ENCODE data around the gene NAMPT.

NAMPT gene

DNA sequence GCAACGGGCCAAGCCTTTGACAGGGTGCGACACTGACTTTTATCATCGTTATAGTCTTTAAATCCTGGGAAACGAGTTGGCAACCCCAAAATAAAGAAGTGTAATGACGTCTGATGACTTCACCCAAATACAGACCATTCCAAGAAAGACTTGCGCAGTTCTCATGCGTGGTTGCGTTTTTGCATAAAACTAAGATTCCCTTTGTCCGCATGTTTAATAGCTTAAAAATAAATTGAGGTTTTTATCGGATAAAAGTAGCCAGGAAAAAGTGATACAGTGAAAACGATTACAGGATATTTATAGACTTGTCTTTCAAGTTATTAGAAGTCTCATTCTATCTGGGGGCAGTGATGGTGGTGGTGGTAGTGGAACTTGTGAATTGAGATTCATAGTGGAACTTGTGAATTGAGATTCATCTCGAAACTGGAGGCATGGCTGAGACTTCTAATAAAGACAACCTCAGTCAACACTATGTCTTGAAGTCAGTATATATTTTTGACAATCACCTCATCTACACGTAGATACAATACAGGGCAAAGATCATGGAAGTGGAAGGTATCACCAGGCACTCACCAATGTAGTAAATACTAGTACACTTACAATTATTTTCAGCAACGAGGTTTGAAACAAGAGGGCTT is 1.2 kb upstream of the NAMPT start:
- no peaks in the 10 kb centered on the region for H3K27me3 ChIP-seq
- H3K4me1 ChIP-seq, result peaks cover 0 to 32% (median 14%) of the 10 kb centered on the region in 4 donors
- no peaks in the 10 kb centered on the region for H3K36me3 ChIP-seq
- intact Hi-C loops (cut with DNase I; ENCODE audit: low total_unique reads), result loop anchor here (10.0 kb wide), 1 partner anchor 139 kb away; no protein-coding TSS in a partner anchor
- TF ChIP-seq CTCF (IDR thresholded peaks at IDR 0.05), result no peak
- no peaks in the 10 kb centered on the region for H3K9me3 ChIP-seq
- H3K4me3 ChIP-seq, result peak overlapping the region; percentile 81 to 88
- H3K27ac ChIP-seq, result peak overlapping the region; percentile 88 to 99
- DNase-seq, result no peak

GRCh38 chr7:106285051-106285854 is 470 bp upstream of the NAMPT start:
- no peaks in the 10 kb centered on the region for H3K36me3 ChIP-seq
- no peaks in the 10 kb centered on the region for H3K27me3 ChIP-seq
- H3K9me3 ChIP-seq, result no peaks in the 10 kb centered on the region
- H3K4me1 ChIP-seq, result peaks cover 0 to 38% (median 14%) of the 10 kb centered on the region in 4 donors
- intact Hi-C loops (cut with DNase I; ENCODE audit: low total_unique reads), result loop anchor here (10.0 kb wide), 1 partner anchor 140 kb away; no protein-coding TSS in a partner anchor
- peak overlapping the region; percentile 93 to 99 for H3K27ac ChIP-seq
- peak; percentile 99 to 100 for DNase-seq
- H3K4me3 ChIP-seq, result peak overlapping the region; percentile 81 to 88
- TF ChIP-seq CTCF (IDR thresholded peaks at IDR 0.05), result no peak

DNA sequence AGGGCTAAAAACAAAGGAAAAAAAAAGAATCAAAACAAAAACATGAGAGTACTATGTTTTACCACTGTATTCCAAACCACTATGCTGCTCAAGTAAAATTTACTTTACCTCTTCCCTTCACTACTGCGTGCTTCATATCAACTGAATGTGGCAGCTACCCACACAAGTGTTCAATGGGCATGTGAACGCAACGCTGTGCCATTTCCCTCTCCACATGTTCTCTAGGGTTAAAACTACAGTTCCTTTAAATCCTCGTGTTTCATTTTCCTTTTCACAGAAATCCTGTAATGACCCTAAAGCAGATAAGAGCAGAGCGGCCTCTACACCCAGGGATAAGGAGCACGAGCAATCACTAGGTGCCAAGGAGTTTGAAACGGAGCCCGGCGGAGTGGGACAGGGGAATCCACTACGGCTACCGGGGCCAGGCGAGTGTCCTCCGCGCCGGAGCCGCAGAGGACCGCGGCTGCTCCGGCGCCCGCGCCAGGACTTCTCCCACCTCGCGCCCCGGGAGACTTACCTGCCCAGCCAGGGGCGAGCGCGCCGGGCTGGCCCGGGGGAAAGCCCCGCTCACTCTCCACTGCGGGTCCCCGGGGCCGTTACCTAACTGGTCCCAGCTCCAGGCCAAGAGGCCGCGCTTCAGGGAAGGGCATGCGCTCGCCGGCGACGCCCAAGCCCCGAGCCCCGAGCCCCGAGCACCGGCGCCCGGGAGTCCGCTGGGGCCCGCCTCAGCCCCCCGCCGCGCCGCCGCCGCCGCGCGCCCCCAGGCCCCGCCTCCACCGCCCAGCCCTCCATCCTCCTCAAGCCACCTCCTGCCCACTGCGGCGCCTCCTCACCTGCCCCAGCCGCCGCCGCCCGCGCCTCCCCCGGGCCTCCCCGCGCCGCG is 711 bp downstream of the NAMPT start:
- H3K36me3 ChIP-seq, result no peaks in the 10 kb centered on the region
- peaks cover 0 to 50% (median 16%) of the 10 kb centered on the region in 4 donors for H3K4me1 ChIP-seq
- DNase-seq, result peak; percentile 66 to 81

DNA sequence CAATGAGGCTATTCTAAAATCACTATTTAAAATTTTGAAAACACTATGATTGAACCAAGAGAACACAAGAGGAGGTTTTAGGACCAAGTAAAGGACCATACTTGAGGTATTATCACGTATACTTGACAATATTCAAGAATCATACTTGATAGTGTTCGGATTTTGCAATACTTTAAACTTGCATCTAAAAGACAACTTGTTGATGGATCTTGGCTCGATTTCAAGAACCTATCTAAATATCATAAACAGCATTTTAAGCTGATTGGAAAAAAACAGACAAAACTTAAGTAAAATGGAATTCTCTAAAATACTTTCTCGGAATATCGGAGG is 1.3 kb downstream of the NAMPT start:
- Histone ChIP-seq H3K36me3 (no peaks in the 10 kb centered on the region), H3K27ac (peak overlapping the region; percentile 93 to 99), H3K4me1 (peaks cover 0 to 56% (median 16%) of the 10 kb centered on the region in 4 donors), H3K9me3 (no peaks in the 10 kb centered on the region), H3K4me3 (peak overlapping the region; percentile 81 to 88), H3K27me3 (no peaks in the 10 kb centered on the region)
- no peak for TF ChIP-seq CTCF (IDR thresholded peaks at IDR 0.05)
- no peak for DNase-seq
- intact Hi-C loops (cut with DNase I; ENCODE audit: low total_unique reads), result loop anchor here (5.0 to 10.0 kb wide), 2 partner anchors 106 to 141 kb away; no protein-coding TSS in a partner anchor

More for the DNA sequence above, 711 bp downstream of the NAMPT start:
- H3K9me3 ChIP-seq, result no peaks in the 10 kb centered on the region
- no peaks in the 10 kb centered on the region for H3K27me3 ChIP-seq
- TF ChIP-seq CTCF (IDR thresholded peaks at IDR 0.05), result no peak
- intact Hi-C loops (cut with DNase I; ENCODE audit: low total_unique reads), result loop anchor here (5.0 to 10.0 kb wide), 2 partner anchors 107 to 141 kb away; no protein-coding TSS in a partner anchor
- peak overlapping the region; percentile 81 to 88 for H3K4me3 ChIP-seq
- peak overlapping the region; percentile 93 to 99 for H3K27ac ChIP-seq

DNA sequence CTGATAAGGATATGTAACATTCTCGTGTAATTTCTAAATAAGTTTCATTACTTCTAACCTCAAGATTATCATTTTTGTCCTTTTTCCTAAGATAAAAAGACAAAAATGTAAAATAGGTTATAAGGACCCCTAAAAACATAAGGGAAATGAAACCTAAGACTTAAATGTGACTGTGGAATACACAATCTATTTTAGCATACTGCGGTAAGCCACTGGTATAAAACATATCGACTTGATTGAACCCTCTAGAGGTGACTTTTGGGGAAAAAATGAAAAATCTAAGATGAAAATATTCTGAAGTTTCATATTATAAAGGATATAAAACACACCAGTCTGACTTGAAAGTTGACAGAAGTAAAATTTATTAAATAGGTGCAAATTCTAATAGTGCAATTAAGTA is 1.9 kb downstream of the NAMPT start:
- peak overlapping the region; percentile 81 to 88 for H3K4me3 ChIP-seq
- H3K27ac ChIP-seq, result peak overlapping the region in 1 of 2 donors; percentile 93
- no peak for TF ChIP-seq CTCF (IDR thresholded peaks at IDR 0.05)
- no peaks in the 10 kb centered on the region for H3K36me3 ChIP-seq
- intact Hi-C loops (cut with DNase I; ENCODE audit: low total_unique reads), result loop anchor here (5.0 to 10.0 kb wide), 2 partner anchors 106 to 142 kb away; no protein-coding TSS in a partner anchor
- H3K27me3 ChIP-seq, result no peaks in the 10 kb centered on the region
- no peaks in the 10 kb centered on the region for H3K9me3 ChIP-seq
- no peak for DNase-seq
- H3K4me1 ChIP-seq, result peaks cover 0 to 62% (median 16%) of the 10 kb centered on the region in 4 donors

Data from tibial artery (tissue), 4 donors.